GM19395 (cell line): Measurements from ENCODE around the gene MMADHC.

Experiments
- ATAC-seq: cut with Tn5 transposase; IDR thresholded peaks from one replicate; pipeline ENCODE4 v1.9.1; 2021; ENCODE audit warnings: mild to moderate bottlenecking, moderate library complexity; ENCODE audit not compliant: unreplicated experiment

Gene MMADHC

GRCh38 chr2:149587220-149587949, at the start of gene MMADHC:
TSS of gene MMADHC (minus strand) at chr2:149587775. CDS start at chr2:149587097, 678 bp downstream.
- peak; percentile 99 for ATAC-seq

DNA sequence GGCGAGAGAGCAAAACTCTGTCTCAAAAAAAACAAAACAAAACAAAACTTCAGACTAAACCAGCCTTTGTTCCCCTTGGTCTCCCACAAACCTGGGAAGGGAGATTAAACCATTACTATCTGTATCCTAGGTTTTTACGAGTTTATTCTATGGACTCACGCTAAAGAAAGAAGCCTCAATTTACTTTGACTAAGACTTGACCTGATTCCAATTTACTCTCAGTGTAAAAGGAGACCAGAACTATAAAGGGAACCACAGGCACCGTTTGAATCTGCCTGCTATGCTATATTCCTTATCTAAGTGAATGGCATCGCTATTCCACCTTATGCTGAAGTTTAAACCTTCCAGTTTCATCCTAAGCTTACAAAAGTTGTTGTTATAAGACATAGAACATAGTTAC, 46.5 kb upstream of the MMADHC start:
- ATAC-seq: no peak

GRCh38 chr2:149630445-149630844, 42.9 kb upstream of the MMADHC start:
- no peak for ATAC-seq

- ATAC-seq: no peak
These were observed 41.5 kb upstream of the MMADHC start for GRCh38 chr2:149629026-149629425.

DNA sequence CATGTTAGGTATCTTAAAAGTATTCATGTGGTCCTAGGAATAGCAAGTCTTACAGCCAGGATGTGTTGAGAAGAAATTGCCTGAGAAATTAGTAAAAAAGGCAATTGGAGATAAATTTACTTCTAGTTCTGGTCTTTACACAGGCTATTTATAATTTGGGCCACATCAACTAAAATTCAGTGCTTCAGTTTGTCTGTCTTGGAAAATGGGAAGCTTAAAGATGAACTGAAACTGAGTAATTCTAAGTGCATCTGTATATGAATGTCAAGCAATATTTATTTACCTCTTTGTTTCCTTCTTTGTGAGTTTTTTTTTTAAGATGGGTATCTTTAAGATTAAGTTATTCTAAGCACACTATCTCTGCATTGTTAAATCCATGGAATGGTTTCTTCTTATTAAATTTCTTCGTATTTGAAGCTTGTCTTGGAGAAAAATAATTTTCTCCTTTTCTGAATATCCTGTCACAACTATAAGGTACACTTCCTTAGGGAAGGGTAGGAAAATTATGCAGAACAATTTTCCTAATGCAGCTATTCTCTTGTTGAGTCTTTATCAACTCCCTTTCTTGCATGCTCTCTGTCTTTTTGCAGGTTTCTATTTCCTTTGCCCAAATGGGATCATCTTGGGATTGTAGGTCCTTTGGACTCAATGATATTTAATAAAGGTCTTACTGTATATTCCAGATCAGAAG, 39.7 kb upstream of the MMADHC start:
- no peak for ATAC-seq

GRCh38 chr2:149625671-149626070, 38.1 kb upstream of the MMADHC start:
- ATAC-seq: no peak

DNA sequence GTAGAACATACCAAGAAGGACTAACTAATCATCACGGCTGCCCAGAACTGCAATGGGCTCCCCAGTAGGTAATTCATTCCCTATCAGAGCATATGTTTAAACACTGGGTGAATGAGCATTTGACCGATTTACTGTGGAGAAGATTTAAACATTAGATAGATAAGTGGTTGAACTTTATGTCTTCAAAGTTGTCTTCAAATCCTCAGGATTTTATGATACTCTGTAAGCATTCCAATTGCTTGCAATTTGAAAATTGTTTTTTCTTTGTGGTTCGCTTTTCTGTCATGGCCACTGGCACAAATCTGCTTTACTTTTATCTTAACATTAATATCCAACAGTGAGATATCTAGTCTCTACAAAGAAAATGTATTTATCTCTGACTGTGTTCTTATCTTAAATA, 37.7 kb upstream of the MMADHC start:
- no peak for ATAC-seq

DNA sequence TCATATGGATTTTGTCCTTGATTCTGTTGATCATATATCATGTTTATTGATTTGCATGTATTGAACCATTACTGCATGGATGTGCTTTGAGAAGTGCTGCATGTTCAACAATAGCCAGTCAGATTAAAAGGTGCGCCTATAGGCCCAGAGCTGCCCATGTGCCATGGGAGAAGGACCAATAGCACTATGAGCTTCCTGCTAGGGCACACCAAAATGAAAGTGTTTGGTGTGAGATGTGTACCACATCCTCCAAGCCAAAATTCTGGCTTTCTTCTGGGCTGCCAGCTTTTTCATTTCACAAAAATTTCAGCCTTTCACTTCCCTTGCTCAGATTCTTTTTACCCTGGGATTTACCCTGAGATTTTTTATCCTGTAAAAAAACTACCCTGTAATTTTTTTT, 34.8 kb upstream of the MMADHC start:
- ATAC-seq: no peak

GRCh38 chr2:149617476-149617875, 29.9 kb upstream of the MMADHC start:
- no peak for ATAC-seq

- ATAC-seq: no peak
These were observed 29.3 kb upstream of the MMADHC start for GRCh38 chr2:149616681-149617456.

DNA sequence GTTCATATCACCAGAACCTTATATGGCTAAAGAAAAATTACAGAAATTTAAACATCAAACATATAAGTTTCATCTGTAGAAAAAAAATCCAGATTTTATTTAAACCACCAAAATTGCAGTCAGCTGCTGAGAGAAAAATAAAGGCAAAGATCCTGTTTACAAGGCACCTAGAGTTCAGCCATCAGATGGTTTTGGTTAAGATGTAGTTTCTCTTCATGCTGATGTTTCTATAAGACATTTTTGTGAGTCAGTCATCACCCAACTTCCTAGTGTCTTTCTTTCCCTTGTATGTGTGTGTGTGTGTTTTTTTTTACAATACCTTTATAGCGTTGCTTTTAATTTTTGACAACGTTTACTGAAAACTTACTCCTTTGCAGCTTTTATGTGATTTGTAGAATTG, 26.1 kb upstream of the MMADHC start:
- no peak for ATAC-seq

- ATAC-seq: no peak
These were observed 24.5 kb upstream of the MMADHC start for GRCh38 chr2:149612122-149612521.

DNA sequence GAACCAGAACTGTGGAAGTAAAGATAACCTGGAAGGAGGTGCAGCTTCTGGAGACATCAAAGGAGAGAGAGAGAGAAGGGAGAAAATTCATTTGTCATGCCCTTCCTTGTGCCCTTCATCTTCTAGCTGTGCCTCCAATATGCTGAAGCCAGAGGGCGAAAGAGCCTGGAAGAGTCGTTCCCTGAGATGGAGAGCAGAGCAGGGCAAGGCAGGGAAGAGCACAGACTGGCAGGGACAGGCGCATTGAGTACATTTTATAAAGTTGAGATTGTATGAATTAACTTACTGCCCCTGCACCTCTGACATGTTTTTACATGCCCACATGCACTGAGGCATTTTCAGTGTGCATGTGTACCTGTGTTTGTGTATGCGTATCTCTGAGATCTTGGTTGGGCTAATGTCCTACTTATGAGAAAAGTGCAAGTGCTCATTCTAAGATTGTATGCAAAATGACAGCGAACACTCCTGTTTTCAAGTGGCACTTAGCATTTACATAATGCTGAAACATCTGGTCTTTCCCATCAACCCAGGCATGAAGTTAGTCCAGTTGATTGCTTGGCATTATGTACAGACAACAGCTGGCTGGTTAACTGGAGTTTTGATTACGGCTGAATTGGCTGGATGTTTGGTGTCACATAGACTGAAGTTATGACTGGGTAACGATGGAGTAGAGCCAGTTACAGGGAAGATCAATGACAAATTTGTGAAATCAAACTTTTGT, 23.7 kb upstream of the MMADHC start:
- ATAC-seq: no peak

DNA sequence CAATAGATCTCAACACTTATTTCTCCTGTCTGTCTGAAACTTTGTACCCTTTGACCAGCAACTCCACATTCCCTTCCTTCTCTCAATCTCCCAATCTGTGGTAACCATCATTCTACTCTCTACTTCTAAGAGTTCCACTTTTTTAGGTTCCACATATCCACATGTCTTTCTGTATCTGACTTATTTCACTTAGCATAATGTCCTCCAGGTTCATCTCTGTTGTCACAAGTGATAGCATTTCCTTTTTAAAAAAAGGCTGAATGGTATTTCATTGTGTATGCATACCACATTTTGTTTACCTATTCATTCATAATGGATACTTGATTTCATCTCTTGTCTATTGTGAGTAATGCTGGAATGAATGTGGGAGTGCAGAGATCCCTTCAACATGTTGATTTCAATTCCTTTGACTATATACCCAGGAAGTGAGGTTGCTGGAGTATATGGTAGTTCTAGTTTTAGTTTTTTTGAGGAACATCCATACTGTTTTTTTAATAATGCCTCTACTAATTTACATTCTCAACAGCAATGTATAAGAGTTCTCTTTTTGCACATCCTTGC, 18.8 kb upstream of the MMADHC start:
- no peak for ATAC-seq

GRCh38 chr2:149603248-149603647, 15.7 kb upstream of the MMADHC start:
- no peak for ATAC-seq

- no peak for ATAC-seq
These were observed 13.7 kb upstream of the MMADHC start for GRCh38 chr2:149601141-149601796.

GRCh38 chr2:149597668-149598326, 10.2 kb upstream of the MMADHC start:
- ATAC-seq: peak; percentile 99

DNA sequence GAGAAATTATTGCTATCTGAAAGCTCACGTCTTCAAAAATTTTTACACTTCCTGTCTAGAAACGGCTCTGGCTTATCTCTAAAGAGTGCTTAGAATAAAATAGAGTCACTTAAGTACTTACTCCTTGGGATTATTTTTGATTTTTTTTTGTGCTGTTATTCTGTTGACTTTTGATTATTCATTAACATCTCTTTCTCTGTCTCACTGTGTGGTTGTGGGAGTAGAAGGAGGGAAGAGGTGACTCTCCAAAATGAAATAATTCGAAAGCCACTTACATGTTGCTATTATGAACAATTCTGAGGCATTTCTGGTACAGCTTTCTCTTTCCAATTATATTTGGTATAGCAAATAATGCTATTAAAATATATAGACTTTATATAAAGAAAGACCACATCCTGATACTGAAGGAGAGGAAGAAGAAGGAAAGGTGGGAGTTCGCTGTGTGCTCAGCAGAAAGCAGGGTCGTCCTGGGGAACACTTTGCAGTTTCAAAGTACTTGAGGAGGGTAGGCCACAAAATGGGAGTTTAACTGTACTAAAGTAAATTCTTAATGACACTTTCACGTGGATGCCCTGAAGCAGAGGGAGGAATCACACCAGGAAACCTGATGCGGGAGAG, 9.6 kb upstream of the MMADHC start:
- ATAC-seq: peak; percentile 23

DNA sequence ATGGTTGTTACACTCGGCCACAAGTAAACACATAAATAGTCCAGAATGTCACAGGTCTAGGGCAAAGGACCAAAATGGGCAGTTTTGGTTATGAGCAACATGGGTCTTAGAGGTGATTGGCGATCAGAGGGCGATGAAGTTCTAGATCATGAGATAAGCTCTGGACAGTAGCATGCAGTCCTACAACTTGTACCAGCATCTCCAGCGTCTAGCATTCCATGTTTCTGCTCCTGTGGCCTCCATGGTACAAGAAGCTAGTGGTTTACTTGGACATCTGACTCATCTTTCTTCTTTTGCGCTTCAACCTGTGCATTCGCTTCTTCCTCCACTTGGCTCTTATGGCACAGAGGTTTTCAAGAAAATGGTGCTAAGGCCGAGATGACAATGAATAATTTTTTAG, 8.9 kb upstream of the MMADHC start:
- no peak for ATAC-seq
